GM12878 (cell line): Measurements from ENCODE around the gene CD164. TPM values are rescaled to one million over a fixed set of nuclear protein-coding genes. Genes with fewer than 3 reads are reported as not detected.

ENCODE experiments used
- ATAC-seq: fragments of 200-7000 bp; cut with Tn5 transposase; 3 replicates; pipeline ENCODE4 v1.9.1; 2020; ENCODE audit warnings: mild to moderate bottlenecking, moderate library complexity
- BruUV-seq: library from RNA; stranded (reverse); fragments of 400-500 nt; replicated peaks from 2 replicates; lab custom pipeline; 2021; lab: Mats Ljungman, UMichigan
- CTCF ChIA-PET: fragments of 300-600 bp; sonication (Branson Sonifier 250); formaldehyde crosslinking; extraction: SDS; loops from one replicate; lab custom pipeline; 2021; ENCODE audit warnings: inconsistent platforms; lab: Yijun Ruan, JAX
- POLR2A ChIA-PET: fragments of 350-600 bp; formaldehyde crosslinking; extraction: SDS; loops from one replicate; lab custom pipeline; 2021; ENCODE audit warnings: inconsistent platforms; lab: Charles Lee
- RAD21 ChIA-PET: fragments of 300-600 bp; sonication (Branson Sonifier 250); formaldehyde crosslinking; loops from one replicate; lab custom pipeline; 2023; ENCODE audit warnings: antibody characterized with exemption; ENCODE audit not compliant: unreplicated experiment; lab: Charles Lee
- SMC1A ChIA-PET: fragments of 300-600 bp; sonication (Branson Sonifier 250); formaldehyde crosslinking; loops from one replicate; lab custom pipeline; 2023; ENCODE audit not compliant: unreplicated experiment, uncharacterized antibody; lab: Charles Lee
- DNase-seq: peaks from one replicate; pipeline ENCODE4 v3.0.0-alpha.2; 2011; ENCODE audit warnings: low read depth, low spot score
- FAIRE-seq: peaks from 3 replicates; lab custom pipeline; 2011; peaks lifted over from hg19 to GRCh38; lab: Jason Lieb, UNC
- H2AFZ ChIP-seq: 2 replicates; pipeline ENCODE4 v1.6.0; 2011; ENCODE audit warnings: low read depth, low read length, control low read depth; ENCODE audit not compliant: control insufficient read depth
- H3K27ac ChIP-seq: 2 replicates; pipeline ENCODE4 v1.5.1; 2011; ENCODE audit warnings: control low read depth; ENCODE audit not compliant: control insufficient read depth, insufficient read depth
- H3K27me3 ChIP-seq, 2 experiments: replicated peaks in 1 of 2; 2 replicates each; pipeline versions ENCODE4 v1.6.0 to v1.6.1; 2011; ENCODE audit warnings: low read length in 1 of 2; ENCODE audit not compliant: control insufficient read depth in 2 of 2, insufficient read depth in 2 of 2
- H3K36me3 ChIP-seq, 2 experiments: 2 replicates each; pipeline ENCODE4 v1.5.1; 2011; ENCODE audit warnings: low read length in 1 of 2; ENCODE audit not compliant: control insufficient read depth in 2 of 2, insufficient read depth in 2 of 2
- H3K4me1 ChIP-seq: 2 replicates; pipeline ENCODE4 v1.6.1; 2011; ENCODE audit warnings: mild to moderate bottlenecking, low read length, moderate library complexity, mixed read lengths; ENCODE audit not compliant: control insufficient read depth, insufficient read depth
- H3K4me2 ChIP-seq: 2 replicates; pipeline ENCODE4 v1.6.0; 2011; ENCODE audit warnings: control low read depth; ENCODE audit not compliant: control insufficient read depth, insufficient read depth
- H3K4me3 ChIP-seq: fragments of 200-600 bp; sonication (generic); 2 replicates; pipeline ENCODE4 v1.5.1; 2016
- H3K79me2 ChIP-seq: 2 replicates; pipeline ENCODE4 v1.6.0; 2011; ENCODE audit warnings: low read length; ENCODE audit not compliant: control insufficient read depth, insufficient read depth
- H3K9ac ChIP-seq: 2 replicates; pipeline ENCODE4 v1.8.0; 2011; ENCODE audit warnings: low read length, control low read depth, mixed read lengths; ENCODE audit not compliant: control insufficient read depth, insufficient read depth
- H3K9me3 ChIP-seq: replicated peaks from 3 replicates; pipeline ENCODE4 v1.5.1; 2011; ENCODE audit warnings: mild to moderate bottlenecking, low read length; ENCODE audit not compliant: control insufficient read depth, insufficient read depth
- H4K20me1 ChIP-seq: 2 replicates; pipeline ENCODE4 v1.6.0; 2011; ENCODE audit not compliant: control insufficient read depth, insufficient read depth
- NFYA ChIP-seq: IDR thresholded peaks from 2 replicates; pipeline ENCODE4 v1.6.1; 2011; ENCODE audit warnings: low read depth, mild to moderate bottlenecking, low read length, improper control_type of control experiment, borderline replicate concordance
- POLR2A ChIP-seq: IDR thresholded peaks from 2 replicates; pipeline ENCODE4 v1.6.1; 2011; ENCODE audit warnings: low read depth, mild to moderate bottlenecking, low read length
- SKIL ChIP-seq: fragments of 450-650 bp; IDR thresholded peaks from 2 replicates; pipeline ENCODE4 v1.6.1; 2017; ENCODE audit warnings: mild to moderate bottlenecking, low read depth, inconsistent platforms; ENCODE audit not compliant: poor library complexity, severe bottlenecking
- ZNF592 ChIP-seq: fragments of 450-650 bp; IDR thresholded peaks from 2 replicates; pipeline ENCODE4 v1.6.1; 2017; ENCODE audit warnings: mild to moderate bottlenecking, moderate library complexity
- ZNF687 ChIP-seq: fragments of 450-650 bp; IDR thresholded peaks from 2 replicates; pipeline ENCODE4 v1.6.1; 2017; ENCODE audit warnings: mild to moderate bottlenecking, moderate library complexity
- WGBS: methylation state at CpG from one replicate; pipeline ENCODE4 v1.1.6; 2016; ENCODE audit warnings: low lambda C conversion rate; ENCODE audit not compliant: insufficient replicate concordance, insufficient coverage; ENCODE audit errors: missing lambda C conversion rate; 5-methylcytosine and 5-hydroxymethylcytosine counted together
- in situ Hi-C: fragments of 300-500 bp; cut with MboI; formaldehyde crosslinking; loops from 9 replicates; pipeline ENCODE4 v1.14.3; 2018; ENCODE audit warnings: mixed read lengths
- intact Hi-C: fragments of 100-400 bp; cut with micrococcal nuclease; formaldehyde crosslinking; loops from one replicate; pipeline ENCODE4 v1.14.2; 2022; ENCODE audit not compliant: unreplicated experiment
- polyA plus RNA-seq, 11 experiments: library from polyadenylated mRNA; depleted of rRNA in 4 of 11; unstranded in 6 of 11; stranded (reverse) in 5 of 11; fragments of >200 nt; fragmentation: Nextera tagmentation in 4 of 11; fragmentation: Illumina TruSeq in 1 of 11; extraction: Ambion mirVana in 4 of 11; extraction: Trizol in 1 of 11; gene quantifications; 1 replicate in 1 of 11; 2 replicates in 10 of 11; pipeline versions ENCODE4 v1.2.1 to v1.2.3, GENCODE V29; 2011 to 2016; ENCODE audit warnings: inconsistent platforms in 2 of 11, missing spikeins in 2 of 11, low read depth in 1 of 11
- total RNA-seq, 4 experiments: library from RNA; depleted of rRNA in 3 of 4; stranded (reverse); fragments of >200 nt in 3 of 4; fragmentation: Illumina TruSeq in 1 of 4; extraction: Trizol in 1 of 4; gene quantifications; 2 replicates each; pipeline versions ENCODE4 v1.2.1 to v1.2.3, GENCODE V29; 2013 to 2021

Gene CD164
- total and polyA plus RNA-seq, 10 of the 15 experiments (the other 5 are each of a cell fraction or from before 2014, with no cell fraction given): 145 to 447 (median 211) TPM

- no peak for FAIRE-seq
- no peak for DNase-seq
- ATAC-seq: no peak
- no peak overlapping the region for H3K4me3 ChIP-seq
- in situ Hi-C loops (no loop called here), intact Hi-C loops (no loop called here)
- H3K27ac ChIP-seq: no peak overlapping the region
- WGBS: 77% methylated on average over 8 of the region's 8 CpGs
- no peak overlapping the region for H3K9ac ChIP-seq
- no peaks in the 10 kb centered on the region for H3K36me3 ChIP-seq
- no peaks in the 10 kb centered on the region for H4K20me1 ChIP-seq
- peaks cover 7% of the 10 kb centered on the region for H3K4me1 ChIP-seq
- H3K27me3 ChIP-seq: no peaks in the 10 kb centered on the region
- ChIA-PET CTCF (no interaction called here), POLR2A (no interaction called here), RAD21 (no interaction called here), SMC1A (no interaction called here)
- H3K9me3 ChIP-seq: no peaks in the 10 kb centered on the region
- no peak overlapping the region for H2AFZ ChIP-seq
- H3K4me2 ChIP-seq: no peak overlapping the region
- no TSS peak for BruUV-seq
- TF ChIP-seq ZNF687 (no peak), NFYA (no peak), ZNF592 (no peak), SKIL (no peak), POLR2A (no peak)
- H3K79me2 ChIP-seq: no peaks in the 10 kb centered on the region
Observed at GRCh38 chr6:109321752-109322151, 60.5 kb downstream of the CD164 start.
